GM21515 (cell line): ENCODE measurements around the gene SLFN14.
"Not testable (repeated sequence)": the region's sequence is repeated elsewhere in the genome, so short reads cannot be mapped to it uniquely, and the experiment has no call there.

Source experiments
- ATAC-seq: cut with Tn5 transposase; IDR thresholded peaks from one replicate; pipeline ENCODE4 v1.9.1; 2021; ENCODE audit not compliant: unreplicated experiment

Gene SLFN14

DNA sequence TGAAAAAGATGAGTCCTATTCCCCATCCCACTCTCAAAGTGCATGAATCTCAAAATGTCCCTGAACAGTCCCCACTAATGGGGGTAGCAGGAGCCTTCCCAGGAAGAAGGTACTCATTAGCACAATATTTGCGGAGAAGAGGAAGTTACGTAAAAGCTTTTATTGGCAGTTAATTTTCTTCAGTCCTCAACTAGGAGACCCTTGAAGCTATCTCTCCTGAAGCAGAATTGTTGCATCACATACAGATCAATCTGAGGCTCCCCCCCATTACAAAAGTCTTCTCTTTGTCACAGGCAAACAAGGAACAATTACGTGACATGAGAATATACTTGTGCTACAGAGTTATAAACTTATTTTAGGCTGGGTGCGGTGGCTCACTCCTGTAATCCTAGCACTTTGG, 37.3 kb downstream of the SLFN14 start:
- no peak for ATAC-seq

- ATAC-seq: not testable (repeated sequence)
Measured at GRCh38 chr17:35521654-35522256, 38.9 kb downstream of the SLFN14 start.

DNA sequence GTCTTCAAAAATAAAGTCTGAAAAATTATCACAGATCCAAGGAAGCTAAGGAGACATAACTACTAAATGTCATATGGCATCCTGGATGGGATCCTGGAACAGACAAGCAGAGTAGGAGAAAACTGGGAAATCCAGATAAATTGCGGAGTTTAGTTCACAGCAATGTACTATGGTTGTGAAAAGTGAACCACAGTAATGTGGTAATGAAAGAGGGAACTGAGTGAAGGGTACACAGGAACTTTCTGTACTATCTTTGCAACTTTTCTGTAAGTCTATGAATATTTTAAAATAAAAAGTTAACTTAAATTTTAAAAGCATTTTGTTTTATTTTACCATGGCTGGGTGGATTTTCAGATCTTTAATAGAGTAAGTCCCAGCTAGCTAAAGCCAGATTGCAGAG, 39.5 kb downstream of the SLFN14 start:
- ATAC-seq: no peak

GRCh38 chr17:35519906-35520442, 40.6 kb downstream of the SLFN14 start:
- ATAC-seq: no peak

DNA sequence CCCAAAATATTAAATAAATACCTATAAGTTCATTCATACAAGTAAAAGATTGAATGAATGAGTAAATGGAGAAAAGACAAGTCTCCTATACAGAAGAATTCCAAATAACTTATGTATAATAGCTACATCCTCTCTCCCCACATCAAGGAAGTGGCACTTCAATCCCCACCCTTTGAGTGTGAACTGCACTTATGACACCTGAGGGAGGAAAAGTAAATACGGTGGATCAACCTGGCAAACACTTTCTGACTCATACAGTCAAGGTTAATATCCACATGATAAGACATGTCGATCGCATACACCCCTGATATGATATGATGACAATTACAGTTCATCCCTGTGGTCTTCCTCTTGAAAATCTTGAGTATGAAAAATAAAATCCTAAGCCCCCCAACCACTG, 41.2 kb downstream of the SLFN14 start:
- ATAC-seq: no peak

DNA sequence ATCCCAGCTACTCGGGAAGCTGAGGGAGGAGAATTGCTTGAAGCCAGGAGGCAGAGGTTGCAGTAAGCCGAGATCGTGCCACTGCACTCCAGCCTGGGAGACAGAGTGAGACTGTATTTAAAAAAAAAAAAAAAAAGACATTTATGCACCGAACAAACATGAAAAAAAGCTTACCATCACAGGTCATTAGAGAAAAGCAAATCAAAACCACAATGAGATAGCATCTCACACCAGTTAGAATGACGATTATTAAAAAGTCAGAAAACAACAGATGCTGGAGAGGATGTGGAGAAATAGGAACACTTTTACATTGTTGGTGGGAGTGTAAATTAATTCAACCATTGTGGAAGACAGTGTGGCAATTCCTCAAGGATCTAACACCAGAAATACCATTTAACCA, 42.2 kb downstream of the SLFN14 start:
- not testable (repeated sequence) for ATAC-seq

DNA sequence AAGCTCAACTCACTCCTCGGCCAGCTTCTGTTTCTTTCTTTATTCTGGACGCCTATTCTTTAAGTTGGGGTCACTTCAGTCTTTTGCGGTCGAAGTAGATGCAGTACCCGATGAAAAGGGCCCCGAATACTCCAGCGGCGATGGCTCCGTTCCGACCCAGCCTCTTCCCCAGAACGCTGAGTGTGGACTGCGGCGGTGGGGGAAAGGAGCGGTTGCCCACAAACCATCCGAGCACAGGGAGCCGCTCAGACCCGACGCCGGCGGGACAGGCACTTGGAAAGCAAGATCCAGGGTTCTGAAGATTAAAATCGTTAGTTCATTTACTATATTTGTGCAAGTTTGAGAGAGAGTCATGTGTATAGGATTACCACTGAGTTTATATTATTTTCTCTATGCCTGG, 45.6 kb downstream of the SLFN14 start:
- ATAC-seq: no peak

DNA sequence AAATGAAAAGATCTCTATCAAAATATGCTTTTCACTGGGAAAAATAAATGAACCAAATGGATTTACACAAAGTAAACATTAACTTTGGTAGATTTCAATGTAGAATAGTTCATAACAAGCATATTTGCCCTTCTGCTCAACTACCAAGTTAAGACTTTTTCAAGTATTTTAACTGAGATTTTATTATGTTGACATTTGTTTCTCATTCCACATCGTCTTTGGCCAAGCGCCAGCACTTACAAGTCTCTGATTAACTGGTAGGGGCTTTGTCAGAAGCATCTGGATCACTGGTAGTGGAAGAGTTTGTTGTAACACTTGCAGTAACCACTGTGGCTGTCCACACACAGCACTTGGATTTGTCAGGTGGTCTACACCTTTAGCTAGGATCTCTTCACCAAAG, 46.1 kb downstream of the SLFN14 start:
- ATAC-seq: no peak
